RWPE2 (cell line): ENCODE results near the gene FAM222A.

Experiments used
- ATAC-seq: fragments of 200-7000 bp; cut with Tn5 transposase; 3 replicates; pipeline ENCODE4 v1.9.1; 2021; ENCODE audit warnings: low read depth
- DNase-seq: peaks from one replicate; pipeline ENCODE4 v3.0.0-alpha.2; 2020; ENCODE audit warnings: low spot score
- H3K27ac ChIP-seq: fragments of 450-650 bp; 2 replicates; pipeline ENCODE4 v1.5.1; 2017; ENCODE audit warnings: mild to moderate bottlenecking; ENCODE audit not compliant: poor library complexity, severe bottlenecking
- H3K27me3 ChIP-seq: fragments of 250-450 bp; sonication (Bioruptor Pico); 2 replicates; pipeline ENCODE4 v1.5.1; 2021; ENCODE audit warnings: mild to moderate bottlenecking, moderate library complexity; ENCODE audit not compliant: insufficient read depth, poor library complexity, severe bottlenecking
- H3K36me3 ChIP-seq: fragments of 250-450 bp; sonication (Bioruptor Pico); 2 replicates; pipeline ENCODE4 v1.5.1; 2020; ENCODE audit warnings: low read depth, mild to moderate bottlenecking, moderate library complexity
- H3K4me1 ChIP-seq: fragments of 250-450 bp; sonication (Bioruptor Pico); 2 replicates; pipeline ENCODE4 v1.5.1; 2021; ENCODE audit warnings: mild to moderate bottlenecking, moderate library complexity; ENCODE audit not compliant: insufficient read depth, poor library complexity, severe bottlenecking
- H3K4me3 ChIP-seq: fragments of 250-450 bp; sonication (Bioruptor Pico); 2 replicates; pipeline ENCODE4 v1.5.1; 2021; ENCODE audit warnings: mild to moderate bottlenecking, moderate library complexity; ENCODE audit not compliant: severe bottlenecking
- H3K9me3 ChIP-seq: fragments of 250-450 bp; sonication (Bioruptor Pico); 2 replicates; pipeline ENCODE4 v1.5.1; 2021; ENCODE audit warnings: mild to moderate bottlenecking, moderate library complexity; ENCODE audit not compliant: severe bottlenecking
- CTCF ChIP-seq: fragments of 450-650 bp; IDR thresholded peaks from one replicate; pipeline ENCODE4 v1.5.1; 2017; ENCODE audit warnings: mild to moderate bottlenecking, moderate library complexity; ENCODE audit not compliant: poor library complexity, severe bottlenecking

FAM222A gene

GRCh38 chr12:109673379-109673778, 40.2 kb upstream of the FAM222A start:
- no peak for DNase-seq
- Histone ChIP-seq H3K9me3 (peaks cover 4% of the 10 kb centered on the region), H3K27ac (no peak overlapping the region), H3K36me3 (no peaks in the 10 kb centered on the region), H3K4me3 (no peak overlapping the region), H3K4me1 (no peaks in the 10 kb centered on the region), H3K27me3 (peaks cover 1% of the 10 kb centered on the region)
- TF ChIP-seq CTCF = no peak
- ATAC-seq = no peak

- peaks cover 2% of the 10 kb centered on the region for H3K27me3 ChIP-seq
- ATAC-seq (no peak), DNase-seq (no peak)
- peaks cover 4% of the 10 kb centered on the region for H3K9me3 ChIP-seq
- H3K36me3 ChIP-seq = no peaks in the 10 kb centered on the region
- no peak overlapping the region for H3K4me3 ChIP-seq
- TF ChIP-seq CTCF = no peak
- no peaks in the 10 kb centered on the region for H3K4me1 ChIP-seq
- H3K27ac ChIP-seq = no peak overlapping the region
These were observed 39.7 kb upstream of the FAM222A start for GRCh38 chr12:109673884-109674283.

- no peak for ATAC-seq
- H3K9me3 ChIP-seq = peaks cover 4% of the 10 kb centered on the region
- H3K4me3 ChIP-seq = no peak overlapping the region
- H3K36me3 ChIP-seq = no peaks in the 10 kb centered on the region
- peaks cover 2% of the 10 kb centered on the region for H3K27me3 ChIP-seq
- no peak for TF ChIP-seq CTCF
- H3K27ac ChIP-seq = no peak overlapping the region
- DNase-seq = no peak
- H3K4me1 ChIP-seq = no peaks in the 10 kb centered on the region
These were observed 38.2 kb upstream of the FAM222A start for GRCh38 chr12:109675411-109675810.

- peaks cover 2% of the 10 kb centered on the region for H3K27me3 ChIP-seq
- no peaks in the 10 kb centered on the region for H3K36me3 ChIP-seq
- H3K27ac ChIP-seq = no peak overlapping the region
- H3K9me3 ChIP-seq = peaks cover 2% of the 10 kb centered on the region
- H3K4me1 ChIP-seq = no peaks in the 10 kb centered on the region
- DNase-seq (no peak), ATAC-seq (no peak)
- H3K4me3 ChIP-seq = no peak overlapping the region
- no peak for TF ChIP-seq CTCF
These were observed 36.3 kb upstream of the FAM222A start for GRCh38 chr12:109677279-109677691.

- Histone ChIP-seq H3K4me3 (no peak overlapping the region), H3K9me3 (no peaks in the 10 kb centered on the region), H3K4me1 (no peaks in the 10 kb centered on the region), H3K27ac (no peak overlapping the region), H3K27me3 (peaks cover 2% of the 10 kb centered on the region), H3K36me3 (no peaks in the 10 kb centered on the region)
- ATAC-seq = no peak
- TF ChIP-seq CTCF = no peak
- no peak for DNase-seq
These were observed 34.9 kb upstream of the FAM222A start for GRCh38 chr12:109678719-109679118.
